GM10248 (cell line): ENCODE measurements around the gene LSM4.

ENCODE experiments used
- CTCF ChIA-PET: fragments of 300-600 bp; sonication (Branson Sonifier 250); formaldehyde crosslinking; extraction: SDS; loops from one replicate; lab custom pipeline; 2021; ENCODE audit warnings: antibody characterized with exemption; lab: Yijun Ruan, JAX
- POLR2A ChIA-PET: fragments of 350-650 bp; sonication (Branson Sonifier 250); formaldehyde crosslinking; extraction: SDS; loops from one replicate; lab custom pipeline; 2020; ENCODE audit warnings: antibody characterized with exemption; lab: Yijun Ruan, JAX
- DNase-seq: peaks from one replicate; pipeline ENCODE4 v3.0.0; 2012; ENCODE audit errors: extremely low spot score
- CTCF ChIP-seq: IDR thresholded peaks from 2 replicates; pipeline ENCODE4 v1.5.1; 2012; ENCODE audit warnings: mild to moderate bottlenecking, low read depth; ENCODE audit errors: extremely low read depth, missing control alignments, control extremely low read depth

Gene LSM4

DNA sequence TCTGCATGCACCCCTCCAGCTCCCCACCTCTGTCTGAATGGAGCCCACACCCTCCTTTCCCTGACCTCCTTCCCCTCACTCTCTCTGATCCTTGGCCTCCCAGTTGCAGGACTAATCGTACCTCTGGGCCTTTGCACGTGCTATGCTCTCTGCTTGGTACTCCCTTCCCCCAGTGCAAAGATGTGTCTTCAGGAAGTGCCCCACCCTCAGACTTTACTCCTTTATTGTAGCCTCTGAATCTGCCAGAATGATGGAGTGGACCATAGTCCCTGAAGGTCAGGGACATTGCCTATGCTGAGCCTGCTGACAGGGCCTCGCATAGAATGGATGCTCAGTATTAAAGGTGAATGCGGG lies 40.1 kb downstream of the LSM4 start:
- TF ChIP-seq CTCF = no peak
- DNase-seq = no peak
- CTCF ChIA-PET = interaction anchor here (5.3 to 8.3 kb wide), 4 partner anchors 9 to 129 kb away, joined by 43 to 171 read pairs (median 92); partner anchors contain the start of gene LSM4
- POLR2A ChIA-PET = interaction anchor here (0.6 to 6.4 kb wide), 4 partner anchors 20 to 139 kb away, joined by 3 to 154 read pairs (median 8); partner anchors contain the start of gene LSM4

- no peak for TF ChIP-seq CTCF
- no peak for DNase-seq
- ChIA-PET CTCF (interaction anchor here (0.6 to 8.3 kb wide), 10 partner anchors 9 to 286 kb away, joined by 3 to 171 read pairs (median 36); partner anchors contain the start of genes GDF15, LSM4 and SSBP4), POLR2A (interaction anchor here (0.5 to 6.4 kb wide), 50 partner anchors 8 to 973 kb away, joined by 3 to 154 read pairs (median 6); partner anchors contain the start of genes DDA1, GDF15, LSM4 and MPV17L2)
Observed at GRCh38 chr19:18282021-18282787, 40.7 kb downstream of the LSM4 start.

- ChIA-PET CTCF (interaction anchor here (0.6 to 8.3 kb wide), 11 partner anchors 10 to 286 kb away, joined by 3 to 171 read pairs (median 30); partner anchors contain the start of genes GDF15, LSM4 and SSBP4), POLR2A (interaction anchor here (0.5 to 6.4 kb wide), 56 partner anchors 9 to 972 kb away, joined by 3 to 154 read pairs (median 6); partner anchors contain the start of genes DDA1, GDF15, LSM4 and MPV17L2)
- peak; percentile 98 for DNase-seq
- TF ChIP-seq CTCF = peak; percentile 3
Observed at GRCh38 chr19:18281082-18282020, 41.5 kb downstream of the LSM4 start, which contains the start of gene JUND. JUND (minus strand) TSS chr19:18281622; CDS start chr19:18281484, 138 bp downstream.

DNA sequence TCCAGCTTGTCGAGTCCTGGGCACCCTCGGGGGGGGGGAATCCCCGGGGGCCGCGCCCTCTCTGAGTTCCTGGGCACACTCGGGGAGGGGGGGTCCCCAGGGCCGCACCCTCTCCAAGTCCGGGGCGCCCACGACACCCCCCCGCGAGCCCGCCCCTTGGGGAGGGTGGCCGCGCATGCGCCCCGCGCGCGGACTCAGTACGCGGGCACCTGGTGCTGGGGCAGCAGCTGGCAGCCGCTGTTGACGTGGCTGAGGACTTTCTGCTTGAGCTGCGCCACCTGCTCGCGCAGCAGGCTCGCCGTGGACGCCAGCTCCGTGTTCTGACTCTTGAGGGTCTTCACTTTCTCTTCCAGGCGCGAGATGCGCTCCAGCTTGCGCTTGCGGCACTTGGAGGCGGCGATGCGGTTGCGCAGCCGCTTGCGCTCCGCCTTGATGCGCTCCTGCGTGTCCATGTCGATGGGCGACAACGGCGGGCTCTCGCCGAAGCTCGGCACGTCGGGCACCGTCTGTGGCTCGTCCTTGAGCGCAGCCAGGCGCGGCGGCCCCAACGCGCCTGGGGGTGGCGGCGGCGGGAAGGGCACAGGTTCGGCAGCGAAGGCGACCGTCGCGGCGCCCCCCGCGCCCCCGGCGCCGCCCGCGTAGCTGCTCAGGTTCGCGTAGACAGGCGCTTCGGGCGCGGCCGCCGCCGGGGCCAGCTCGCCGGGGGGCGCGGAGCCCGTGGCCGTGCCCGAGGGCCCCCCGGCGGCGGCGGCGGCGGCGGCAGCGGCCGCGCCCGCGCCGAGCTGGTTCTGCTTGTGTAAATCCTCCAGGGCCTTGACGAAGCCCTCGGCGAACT lies 42.4 kb downstream of the LSM4 start:
- peak; percentile 83 for DNase-seq
- no peak for TF ChIP-seq CTCF
- CTCF ChIA-PET = interaction anchor here (0.8 to 8.3 kb wide), 18 partner anchors 11 to 181 kb away, joined by 3 to 171 read pairs (median 19); partner anchors contain the start of genes LSM4 and SSBP4
- POLR2A ChIA-PET = interaction anchor here (0.8 to 6.4 kb wide), 46 partner anchors 9 to 246 kb away, joined by 3 to 154 read pairs (median 6); partner anchors contain the start of genes GDF15, LSM4, MPV17L2 and PDE4C

- CTCF ChIA-PET = interaction anchor here (0.6 to 8.3 kb wide), 48 partner anchors 10 to 206 kb away, joined by 3 to 171 read pairs (median 4); partner anchors contain the start of genes GDF15, LSM4, MPV17L2 and RAB3A
- DNase-seq = peak; percentile 97
Observed at GRCh38 chr19:18279516-18280246, 43.2 kb downstream of the LSM4 start.

More at GRCh38 chr19:18279516-18280246, 43.2 kb downstream of the LSM4 start:
- POLR2A ChIA-PET = interaction anchor here (0.5 to 6.4 kb wide), 40 partner anchors 9 to 1019 kb away, joined by 3 to 154 read pairs (median 5); partner anchors contain the start of genes LSM4, MPV17L2, PDE4C and RAB3A
- TF ChIP-seq CTCF = peak; percentile 88
